ENCODE results near the gene OR6C68.
"Not testable (repeated sequence)": the region's sequence is repeated elsewhere in the genome, so short reads cannot be mapped to it uniquely, and the experiment has no call there.

Gene OR6C68

GRCh38 chr12:55469291-55469690 lies 22.9 kb upstream of the OR6C68 start:
- peaks cover 6% of the 10 kb centered on the region for H3K36me3 ChIP-seq (ENCODE audit: control insufficient read depth, low read length)
- H3K9me3 ChIP-seq (ENCODE audit: control insufficient read depth, insufficient read depth, low read length) = peaks cover 4% of the 10 kb centered on the region; the same call in 1 of the 2 replicates
- H3F3A ChIP-seq (ENCODE audit: control insufficient read depth, insufficient read depth) = no peaks in the 10 kb centered on the region
- H3K27me3 ChIP-seq (ENCODE audit: control insufficient read depth, low read length) = no peaks in the 10 kb centered on the region
- H3K79me2 ChIP-seq (ENCODE audit: control insufficient read depth, low read length) = no peaks in the 10 kb centered on the region
- no peaks in the 10 kb centered on the region for H3K9me2 ChIP-seq (replicated peaks; ENCODE audit: control insufficient read depth, low read length)
- TF ChIP-seq CTCF (IDR thresholded peaks at IDR 0.05; ENCODE audit: low read depth, low read length, poor library complexity, severe bottlenecking) = no peak
- TF ChIP-seq EZH2phosphoT487 (IDR thresholded peaks at IDR 0.05; ENCODE audit: borderline replicate concordance, low read length) = no peak
- peaks cover 42% of the 10 kb centered on the region for H3K4me1 ChIP-seq (ENCODE audit: control insufficient read depth, low read length)
- no peak overlapping the region for H3K4me3 ChIP-seq (ENCODE audit: low read length)
- H4K20me1 ChIP-seq (ENCODE audit: control insufficient read depth, insufficient read depth, low read depth, low read length) = no peaks in the 10 kb centered on the region
- no peak overlapping the region for H3K4me2 ChIP-seq (ENCODE audit: low read length)
- H3K27ac ChIP-seq (ENCODE audit: low read depth, low read length) = no peak overlapping the region

GRCh38 chr12:55470088-55470829 lies 21.9 kb upstream of the OR6C68 start, which contains the start of gene OR6C70:
OR6C70 (minus strand) TSS chr12:55470138; CDS start chr12:55470138, 0 bp downstream.
- no peak for TF ChIP-seq EZH2phosphoT487 (IDR thresholded peaks at IDR 0.05; ENCODE audit: borderline replicate concordance, low read length)
- no peak for TF ChIP-seq CTCF (IDR thresholded peaks at IDR 0.05; ENCODE audit: low read depth, low read length, poor library complexity, severe bottlenecking)
- H4K20me1 ChIP-seq (ENCODE audit: control insufficient read depth, insufficient read depth, low read depth, low read length) = no peaks in the 10 kb centered on the region
- no peaks in the 10 kb centered on the region for H3K9me2 ChIP-seq (replicated peaks; ENCODE audit: control insufficient read depth, low read length)
- H3F3A ChIP-seq (ENCODE audit: control insufficient read depth, insufficient read depth) = no peaks in the 10 kb centered on the region
- no peak within 1 kb of the TSS for H3K27ac ChIP-seq (ENCODE audit: low read depth, low read length)
- H3K36me3 ChIP-seq (ENCODE audit: control insufficient read depth, low read length) = peaks cover 6% of the 10 kb centered on the region
- H3K4me1 ChIP-seq (ENCODE audit: control insufficient read depth, low read length) = peaks cover 42% of the 10 kb centered on the region
- peaks cover 4% of the 10 kb centered on the region; the same call in 1 of the 2 replicates for H3K9me3 ChIP-seq (ENCODE audit: control insufficient read depth, insufficient read depth, low read length)
- no peak within 1 kb of the TSS for H3K4me2 ChIP-seq (ENCODE audit: low read length)
- H3K79me2 ChIP-seq (ENCODE audit: control insufficient read depth, low read length) = no peaks in the 10 kb centered on the region
- no peaks in the 10 kb centered on the region for H3K27me3 ChIP-seq (ENCODE audit: control insufficient read depth, low read length)
- H3K4me3 ChIP-seq (ENCODE audit: low read length) = no peak within 1 kb of the TSS

DNA sequence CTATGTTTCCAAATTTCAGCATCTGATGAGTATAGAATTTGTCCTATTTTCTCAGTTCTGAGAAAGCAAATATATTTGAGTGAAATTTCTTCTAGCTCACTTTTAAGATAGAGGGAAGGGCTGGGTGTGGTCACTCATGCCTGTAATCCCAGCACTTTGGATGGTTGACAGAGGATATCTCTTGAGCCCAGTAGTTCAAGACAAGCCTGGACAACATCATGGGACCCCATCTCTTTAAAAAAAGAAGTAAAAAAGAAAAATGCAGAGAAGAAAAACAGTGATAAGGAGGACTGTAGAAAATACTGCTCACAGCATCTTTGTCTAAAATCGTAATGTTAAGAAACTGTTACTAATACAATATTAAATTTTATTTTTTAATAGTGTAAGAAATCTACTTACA lies 19.9 kb upstream of the OR6C68 start:
- Histone ChIP-seq H3K4me1 (ENCODE audit: control insufficient read depth, low read length) (peaks cover 28% of the 10 kb centered on the region), H4K20me1 (ENCODE audit: control insufficient read depth, insufficient read depth, low read depth, low read length) (no peaks in the 10 kb centered on the region), H3K9me2 (replicated peaks; ENCODE audit: control insufficient read depth, low read length) (no peaks in the 10 kb centered on the region), H3K27ac (ENCODE audit: low read depth, low read length) (no peak overlapping the region), H3K27me3 (ENCODE audit: control insufficient read depth, low read length) (no peaks in the 10 kb centered on the region), H3K4me2 (ENCODE audit: low read length) (no peak overlapping the region), H3K79me2 (ENCODE audit: control insufficient read depth, low read length) (no peaks in the 10 kb centered on the region), H3K9me3 (ENCODE audit: control insufficient read depth, insufficient read depth, low read length) (no peaks in the 10 kb centered on the region), H3F3A (ENCODE audit: control insufficient read depth, insufficient read depth) (no peaks in the 10 kb centered on the region), H3K4me3 (ENCODE audit: low read length) (no peak overlapping the region), H3K36me3 (ENCODE audit: control insufficient read depth, low read length) (no peaks in the 10 kb centered on the region; the same call in 1 of the 2 replicates)
- TF ChIP-seq CTCF (IDR thresholded peaks at IDR 0.05; ENCODE audit: low read depth, low read length, poor library complexity, severe bottlenecking) (no peak), EZH2phosphoT487 (IDR thresholded peaks at IDR 0.05; ENCODE audit: borderline replicate concordance, low read length) (no peak)

- H3K36me3 ChIP-seq (ENCODE audit: control insufficient read depth, low read length); H3K4me1 ChIP-seq (ENCODE audit: control insufficient read depth, low read length); H3K4me2 ChIP-seq (ENCODE audit: low read length); H3K27ac ChIP-seq (ENCODE audit: low read depth, low read length); H3K79me2 ChIP-seq (ENCODE audit: control insufficient read depth, low read length); H3K9me2 ChIP-seq (replicated peaks; ENCODE audit: control insufficient read depth, low read length); H3K9me3 ChIP-seq (ENCODE audit: control insufficient read depth, insufficient read depth, low read length); H3K4me3 ChIP-seq (ENCODE audit: low read length); H3F3A ChIP-seq (ENCODE audit: control insufficient read depth, insufficient read depth); H3K27me3 ChIP-seq (ENCODE audit: control insufficient read depth, low read length); H4K20me1 ChIP-seq (ENCODE audit: control insufficient read depth, insufficient read depth, low read depth, low read length): not testable (repeated sequence)
Measured at GRCh38 chr12:55479136-55479535, 13.0 kb upstream of the OR6C68 start.

DNA sequence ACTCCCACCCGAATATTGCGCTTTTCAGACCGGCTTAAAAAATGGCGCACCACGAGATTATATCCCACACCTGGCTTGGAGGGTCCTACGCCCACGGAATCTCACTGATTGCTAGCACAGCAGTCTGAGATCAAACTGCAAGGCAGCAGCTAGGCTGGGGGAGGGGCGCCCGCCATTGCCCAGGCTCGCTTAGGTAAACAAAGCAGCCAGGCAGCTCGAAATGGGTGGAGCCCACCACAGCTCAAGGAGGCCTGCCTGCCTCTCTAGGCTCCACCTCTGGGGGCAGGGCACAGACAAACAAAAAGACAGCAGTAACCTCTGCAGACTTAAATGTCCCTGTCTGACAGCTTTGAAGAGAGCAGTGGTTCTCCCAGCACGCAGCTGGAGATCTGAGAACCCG lies 7.9 kb upstream of the OR6C68 start:
- H3K9me2 ChIP-seq (replicated peaks; ENCODE audit: control insufficient read depth, low read length); H3K9me3 ChIP-seq (ENCODE audit: control insufficient read depth, insufficient read depth, low read length); H3K27me3 ChIP-seq (ENCODE audit: control insufficient read depth, low read length); H3K4me2 ChIP-seq (ENCODE audit: low read length); H3K4me1 ChIP-seq (ENCODE audit: control insufficient read depth, low read length); H3K4me3 ChIP-seq (ENCODE audit: low read length); H3F3A ChIP-seq (ENCODE audit: control insufficient read depth, insufficient read depth); H4K20me1 ChIP-seq (ENCODE audit: control insufficient read depth, insufficient read depth, low read depth, low read length); H3K27ac ChIP-seq (ENCODE audit: low read depth, low read length); H3K36me3 ChIP-seq (ENCODE audit: control insufficient read depth, low read length); H3K79me2 ChIP-seq (ENCODE audit: control insufficient read depth, low read length): not testable (repeated sequence)
